SU-DHL-6 (cell line): ENCODE results near the gene OSGEPL1.

Experiments
- H2AFZ ChIP-seq: fragments of 200-600 bp; sonication (generic); 2 replicates; pipeline ENCODE4 v1.6.1; 2014; ENCODE audit warnings: low read depth, mild to moderate bottlenecking, moderate library complexity, mixed read lengths, antibody characterized with exemption, low read length; ENCODE audit not compliant: severe bottlenecking
- H3F3A ChIP-seq: fragments of 200-600 bp; shearing (Covaris generic); 2 replicates; pipeline ENCODE4 v1.6.0; 2016; ENCODE audit warnings: antibody characterized with exemption, mild to moderate bottlenecking; ENCODE audit not compliant: insufficient read depth
- H3K27ac ChIP-seq: fragments of 200-600 bp; sonication (generic); 2 replicates; pipeline ENCODE4 v1.5.1; 2016; ENCODE audit warnings: low read depth, mild to moderate bottlenecking, low read length, moderate library complexity, mixed read lengths
- H3K27me3 ChIP-seq: fragments of 200-600 bp; sonication (generic), shearing (Covaris generic); 2 replicates; pipeline ENCODE4 v1.6.0; 2014; ENCODE audit warnings: mild to moderate bottlenecking, low read length
- H3K36me3 ChIP-seq: fragments of 200-600 bp; sonication (generic); 2 replicates; pipeline ENCODE4 v1.6.1; 2014; ENCODE audit warnings: mild to moderate bottlenecking, low read length, mixed read lengths
- H3K4me2 ChIP-seq: fragments of 300-600, 200-600 bp; shearing (Covaris generic), sonication (generic); 2 replicates; pipeline ENCODE4 v1.6.0; 2014; ENCODE audit warnings: low read length, low read depth, mild to moderate bottlenecking; ENCODE audit not compliant: poor library complexity, severe bottlenecking
- H3K4me3 ChIP-seq: fragments of 200-600 bp; sonication (generic); 2 replicates; pipeline ENCODE4 v1.5.1; 2014; ENCODE audit warnings: antibody characterized with exemption, low read length, mild to moderate bottlenecking, mixed read lengths; ENCODE audit not compliant: insufficient read depth, poor library complexity, severe bottlenecking
- H3K79me2 ChIP-seq: fragments of 200-600 bp; sonication (generic); 2 replicates; pipeline ENCODE4 v1.6.1; 2014; ENCODE audit warnings: mild to moderate bottlenecking, low read length, moderate library complexity; ENCODE audit not compliant: insufficient read depth
- H3K9ac ChIP-seq: fragments of 200-600 bp; sonication (generic); 2 replicates; pipeline ENCODE4 v1.7.0; 2014; ENCODE audit warnings: mild to moderate bottlenecking, low read length
- H3K9me2 ChIP-seq: fragments of 200-600 bp; sonication (generic); replicated peaks from 2 replicates; pipeline ENCODE4 v1.6.1; 2014; ENCODE audit warnings: low read length; ENCODE audit not compliant: insufficient read depth
- H3K9me3 ChIP-seq: fragments of 200-600 bp; sonication (generic); 2 replicates; pipeline ENCODE4 v1.6.1; 2014; ENCODE audit warnings: low read length, mixed read lengths; ENCODE audit not compliant: insufficient read depth
- H4K20me1 ChIP-seq: fragments of 200-600 bp; sonication (generic); 2 replicates; pipeline ENCODE4 v1.6.1; 2014; ENCODE audit warnings: low read depth, mild to moderate bottlenecking, antibody characterized with exemption, low read length, moderate library complexity, mixed read lengths
- EZH2phosphoT487 ChIP-seq: fragments of 200-600 bp; sonication (generic), shearing (Covaris generic); conservative IDR thresholded peaks from 2 replicates; pipeline ENCODE4 v1.6.1; 2018; ENCODE audit warnings: mild to moderate bottlenecking, antibody characterized with exemption, low read length, moderate library complexity, mixed read lengths
- TF ChIP-seq, protein P1 (sequence below): fragments of 200-600 bp; sonication (generic); IDR thresholded peaks from one replicate; pipeline ENCODE4 v1.5.1; 2017; ENCODE audit warnings: antibody characterized with exemption, mild to moderate bottlenecking, low read length, moderate library complexity; ENCODE audit not compliant: insufficient read depth, poor library complexity, severe bottlenecking

Gene OSGEPL1

DNA sequence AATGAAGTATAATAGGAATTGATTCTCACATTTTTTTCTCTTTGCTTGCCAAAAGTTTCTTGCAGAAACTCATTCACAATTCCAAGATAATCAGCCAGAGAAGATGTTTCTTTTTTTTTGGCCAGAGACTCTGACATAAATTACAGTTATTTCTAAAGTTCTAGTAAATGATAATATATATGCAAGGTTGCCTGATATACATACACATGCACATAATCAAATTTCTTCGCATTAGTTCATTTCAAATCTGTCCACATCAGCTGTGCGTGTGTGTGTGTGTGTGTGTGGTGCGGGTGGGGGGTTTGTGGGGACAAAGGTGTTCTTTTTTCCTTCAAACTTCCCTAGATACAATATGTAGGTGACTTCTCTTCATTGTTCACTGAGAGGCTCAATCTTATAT lies 33.2 kb downstream of the OSGEPL1 start:
- Histone ChIP-seq H3K36me3 (no peaks in the 10 kb centered on the region), H3K9me2 (no peaks in the 10 kb centered on the region), H3K27ac (no peak overlapping the region), H4K20me1 (no peaks in the 10 kb centered on the region), H3K27me3 (no peaks in the 10 kb centered on the region), H3K79me2 (no peaks in the 10 kb centered on the region), H3K4me2 (no peak overlapping the region), H2AFZ (no peak overlapping the region), H3K9ac (no peak overlapping the region), H3F3A (no peaks in the 10 kb centered on the region), H3K9me3 (no peaks in the 10 kb centered on the region), H3K4me3 (no peak overlapping the region)
- no peak for TF ChIP-seq EZH2phosphoT487
- TF ChIP-seq, protein P1, sequence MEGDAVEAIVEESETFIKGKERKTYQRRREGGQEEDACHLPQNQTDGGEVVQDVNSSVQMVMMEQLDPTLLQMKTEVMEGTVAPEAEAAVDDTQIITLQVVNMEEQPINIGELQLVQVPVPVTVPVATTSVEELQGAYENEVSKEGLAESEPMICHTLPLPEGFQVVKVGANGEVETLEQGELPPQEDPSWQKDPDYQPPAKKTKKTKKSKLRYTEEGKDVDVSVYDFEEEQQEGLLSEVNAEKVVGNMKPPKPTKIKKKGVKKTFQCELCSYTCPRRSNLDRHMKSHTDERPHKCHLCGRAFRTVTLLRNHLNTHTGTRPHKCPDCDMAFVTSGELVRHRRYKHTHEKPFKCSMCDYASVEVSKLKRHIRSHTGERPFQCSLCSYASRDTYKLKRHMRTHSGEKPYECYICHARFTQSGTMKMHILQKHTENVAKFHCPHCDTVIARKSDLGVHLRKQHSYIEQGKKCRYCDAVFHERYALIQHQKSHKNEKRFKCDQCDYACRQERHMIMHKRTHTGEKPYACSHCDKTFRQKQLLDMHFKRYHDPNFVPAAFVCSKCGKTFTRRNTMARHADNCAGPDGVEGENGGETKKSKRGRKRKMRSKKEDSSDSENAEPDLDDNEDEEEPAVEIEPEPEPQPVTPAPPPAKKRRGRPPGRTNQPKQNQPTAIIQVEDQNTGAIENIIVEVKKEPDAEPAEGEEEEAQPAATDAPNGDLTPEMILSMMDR, result no peak

DNA sequence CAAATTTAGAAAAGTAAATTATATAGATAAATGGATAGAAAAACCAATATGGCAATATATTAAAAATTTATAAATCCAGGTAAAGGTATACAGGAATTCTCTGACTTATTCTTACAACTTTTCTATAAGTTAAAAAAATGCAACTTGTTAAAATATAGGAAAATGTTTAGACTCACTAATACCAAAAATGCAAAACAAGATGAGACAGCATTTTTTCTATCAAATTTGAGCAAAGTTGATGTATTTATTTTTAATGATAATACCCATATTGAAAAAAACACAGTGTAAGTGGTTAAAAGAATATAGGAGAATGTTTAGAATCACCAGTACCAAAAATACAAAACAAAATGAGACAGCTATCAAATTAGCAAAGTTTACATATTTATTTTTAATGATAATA lies 35.7 kb downstream of the OSGEPL1 start:
- Histone ChIP-seq H3K79me2 (no peaks in the 10 kb centered on the region), H3F3A (no peaks in the 10 kb centered on the region), H3K4me3 (no peak overlapping the region), H3K27me3 (no peaks in the 10 kb centered on the region), H3K9me2 (no peaks in the 10 kb centered on the region), H3K9ac (no peak overlapping the region), H2AFZ (no peak overlapping the region), H3K36me3 (no peaks in the 10 kb centered on the region), H3K4me2 (no peak overlapping the region), H3K9me3 (no peaks in the 10 kb centered on the region), H4K20me1 (no peaks in the 10 kb centered on the region), H3K27ac (no peak overlapping the region)
- TF ChIP-seq EZH2phosphoT487, result no peak
- TF ChIP-seq, protein P1, result no peak

DNA sequence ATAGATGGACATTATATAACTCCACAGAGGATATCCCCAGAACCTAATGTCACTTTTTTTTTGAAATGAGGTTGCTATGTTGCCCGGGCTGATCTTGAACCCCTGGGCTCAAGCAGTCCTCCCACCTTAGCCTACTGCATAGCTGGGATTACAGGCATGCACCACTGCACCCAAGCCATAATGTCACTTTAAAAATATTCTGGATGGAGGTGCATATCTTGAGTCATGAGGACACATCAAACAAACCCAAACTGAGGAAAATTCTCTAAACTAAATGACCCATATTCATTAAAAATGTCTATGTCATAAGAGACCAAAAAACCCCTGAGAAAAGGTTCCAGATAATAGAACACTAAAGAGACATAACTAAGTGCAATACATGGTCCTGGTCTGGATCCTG lies 36.3 kb downstream of the OSGEPL1 start:
- H3K79me2 ChIP-seq, result no peaks in the 10 kb centered on the region
- no peak overlapping the region for H3K4me2 ChIP-seq
- no peaks in the 10 kb centered on the region for H3K27me3 ChIP-seq
- no peaks in the 10 kb centered on the region for H3K36me3 ChIP-seq
- no peak overlapping the region for H2AFZ ChIP-seq
- H4K20me1 ChIP-seq, result no peaks in the 10 kb centered on the region
- H3K9ac ChIP-seq, result no peak overlapping the region
- TF ChIP-seq EZH2phosphoT487, result no peak
- no peaks in the 10 kb centered on the region for H3K9me3 ChIP-seq
- no peak overlapping the region for H3K27ac ChIP-seq
- H3F3A ChIP-seq, result no peaks in the 10 kb centered on the region
- no peaks in the 10 kb centered on the region for H3K9me2 ChIP-seq
- no peak overlapping the region for H3K4me3 ChIP-seq

DNA sequence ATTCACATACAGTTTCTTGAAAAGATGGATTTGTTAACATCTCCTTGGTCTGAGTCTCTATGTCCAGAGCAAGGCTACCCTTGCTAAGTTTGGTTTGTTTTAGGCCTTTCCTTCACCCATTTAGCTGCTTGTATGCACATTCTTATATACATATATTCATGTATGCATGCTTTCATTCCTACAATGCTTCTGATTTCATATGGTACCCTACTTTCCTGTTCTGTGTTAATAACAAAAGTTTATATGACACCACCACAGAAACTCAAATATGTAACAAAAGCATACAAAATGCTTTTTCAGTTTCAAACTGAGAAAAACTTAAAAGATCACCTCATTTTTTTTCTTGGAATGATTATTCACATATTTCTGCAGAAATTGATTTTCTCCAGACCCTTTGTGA lies 39.4 kb downstream of the OSGEPL1 start:
- H3K9me3 ChIP-seq, result no peaks in the 10 kb centered on the region
- H3F3A ChIP-seq, result no peaks in the 10 kb centered on the region
- H3K27ac ChIP-seq, result no peak overlapping the region
- H3K9me2 ChIP-seq, result no peaks in the 10 kb centered on the region
- no peaks in the 10 kb centered on the region for H3K79me2 ChIP-seq
- no peaks in the 10 kb centered on the region for H3K36me3 ChIP-seq
- TF ChIP-seq EZH2phosphoT487, result no peak
- TF ChIP-seq, protein P1, result no peak
- H3K9ac ChIP-seq, result no peak overlapping the region
- H3K27me3 ChIP-seq, result no peaks in the 10 kb centered on the region
- H4K20me1 ChIP-seq, result no peaks in the 10 kb centered on the region
- no peak overlapping the region for H2AFZ ChIP-seq
- H3K4me3 ChIP-seq, result no peak overlapping the region
- no peak overlapping the region for H3K4me2 ChIP-seq
